Neuronal stem cell (in vitro differentiated cells): ENCODE results near the gene RASSF7.
A peak's percentile ranks its signal among the peaks of the same experiment; 100 is the strongest.

ENCODE experiments used
- DNase-seq: peaks from one replicate; pipeline ENCODE4 v3.0.0-alpha.2; 2013; ENCODE audit warnings: low spot score
- H2AFZ ChIP-seq: one replicate; pipeline ENCODE4 v1.6.1; 2013; ENCODE audit warnings: mild to moderate bottlenecking, low read length, inconsistent platforms
- H2AK5ac ChIP-seq: 2 replicates; pipeline ENCODE4 v1.6.1; 2013; ENCODE audit warnings: low read depth, mild to moderate bottlenecking, inconsistent platforms, low read length, moderate library complexity, mixed read lengths
- H2BK120ac ChIP-seq: 2 replicates; pipeline ENCODE4 v1.6.1; 2013; ENCODE audit warnings: low read depth, mild to moderate bottlenecking, inconsistent platforms, low read length, moderate library complexity, mixed read lengths
- H2BK12ac ChIP-seq: one replicate; pipeline ENCODE4 v1.6.1; 2013; ENCODE audit warnings: low read length, inconsistent platforms
- H2BK15ac ChIP-seq: 2 replicates; pipeline ENCODE4 v1.6.1; 2013; ENCODE audit warnings: mild to moderate bottlenecking, low read length, inconsistent platforms, mixed read lengths
- H2BK5ac ChIP-seq: one replicate; pipeline ENCODE4 v1.6.1; 2013; ENCODE audit warnings: inconsistent platforms, mild to moderate bottlenecking, low read length, moderate library complexity
- H3K14ac ChIP-seq: one replicate; pipeline ENCODE4 v1.6.1; 2013; ENCODE audit warnings: low read length, inconsistent platforms
- H3K18ac ChIP-seq: 2 replicates; pipeline ENCODE4 v1.6.1; 2013; ENCODE audit warnings: low read length, inconsistent platforms
- H3K23ac ChIP-seq: 2 replicates; pipeline ENCODE4 v1.6.1; 2013; ENCODE audit warnings: low read depth, mild to moderate bottlenecking, mixed read lengths, low read length, inconsistent platforms; ENCODE audit not compliant: poor library complexity
- H3K27ac ChIP-seq: replicated peaks from 3 replicates; pipeline ENCODE4 v1.5.1; 2013; ENCODE audit warnings: low read length, inconsistent platforms
- H3K27me3 ChIP-seq, 3 experiments: 2 replicates each; pipeline ENCODE4 v1.6.1; 2013; ENCODE audit warnings: low read length in 3 of 3, mild to moderate bottlenecking in 2 of 3, inconsistent platforms in 1 of 3, low read depth in 1 of 3, mixed read lengths in 1 of 3, moderate library complexity in 1 of 3; ENCODE audit not compliant: control insufficient read depth in 3 of 3, insufficient read depth in 3 of 3
- H3K36me3 ChIP-seq, 2 donors: replicated peaks in 1 of 2; 2 replicates each; pipeline ENCODE4 v1.6.1; 2013; ENCODE audit warnings: low read length in 2 of 2; ENCODE audit not compliant: control insufficient read depth in 2 of 2, insufficient read depth in 2 of 2
- H3K4ac ChIP-seq: 2 replicates; pipeline ENCODE4 v1.6.1; 2013; ENCODE audit warnings: inconsistent platforms, mild to moderate bottlenecking, low read length, moderate library complexity
- H3K4me1 ChIP-seq, 2 donors: 1 replicate in 1 of 2; 2 replicates in 1 of 2; pipeline ENCODE4 v1.6.1; 2013; ENCODE audit warnings: low read length in 2 of 2, low read depth in 1 of 2; ENCODE audit not compliant: control insufficient read depth in 2 of 2, insufficient read depth in 1 of 2
- H3K4me2 ChIP-seq: one replicate; pipeline ENCODE4 v1.6.1; 2013; ENCODE audit warnings: mild to moderate bottlenecking, low read length, inconsistent platforms; ENCODE audit not compliant: insufficient read depth, poor library complexity, severe bottlenecking
- H3K4me3 ChIP-seq, 2 donors: 2 replicates each; pipeline ENCODE4 v1.5.1; 2013; ENCODE audit warnings: low read length in 2 of 2, mild to moderate bottlenecking in 2 of 2, inconsistent platforms in 1 of 2, moderate library complexity in 1 of 2
- H3K79me1 ChIP-seq: one replicate; pipeline ENCODE4 v1.6.1; 2013; ENCODE audit warnings: low read depth, mild to moderate bottlenecking, inconsistent platforms, low read length, moderate library complexity
- H3K9ac ChIP-seq: one replicate; pipeline ENCODE4 v1.6.1; 2013; ENCODE audit warnings: mild to moderate bottlenecking, low read depth, low read length, inconsistent platforms; ENCODE audit not compliant: poor library complexity
- H3K9me3 ChIP-seq, 2 donors: replicated peaks in 1 of 2; 2 replicates each; pipeline versions ENCODE3 to v1.6.1; 2013; ENCODE audit warnings: low read length in 2 of 2, mild to moderate bottlenecking in 2 of 2, inconsistent platforms in 1 of 2, low read depth in 1 of 2, mixed read lengths in 1 of 2, moderate library complexity in 1 of 2; ENCODE audit not compliant: control insufficient read depth in 2 of 2, insufficient read depth in 1 of 2
- H4K8ac ChIP-seq: one replicate; pipeline ENCODE4 v1.6.1; 2013; ENCODE audit warnings: low read depth, mild to moderate bottlenecking, inconsistent platforms, low read length, moderate library complexity
- H4K91ac ChIP-seq: one replicate; pipeline ENCODE4 v1.6.1; 2013; ENCODE audit warnings: low read length, low read depth, mild to moderate bottlenecking, inconsistent platforms; ENCODE audit not compliant: poor library complexity
- WGBS, 2 donors: extraction: QIAGEN DNeasy Blood & Tissue Kit; methylation state at CpG; one replicate each; pipeline ENCODE4 v1.1.7; 2013; ENCODE audit warnings: missing lambda C conversion rate in 2 of 2, mixed read lengths in 1 of 2; ENCODE audit not compliant: insufficient read length in 2 of 2, insufficient replicate concordance in 1 of 2; ENCODE audit errors: extremely low coverage in 2 of 2; 5-methylcytosine and 5-hydroxymethylcytosine counted together

RASSF7 gene

GRCh38 chr11:538431-539051, 22.2 kb upstream of the RASSF7 start:
- Histone ChIP-seq H3K4me1 (peaks cover 18 to 24% of the 10 kb centered on the region in 2 donors), H3K27me3 (peaks cover 0 to 27% (median 4%) of the 10 kb centered on the region in 3 experiments), H3K23ac (peak overlapping the region; percentile 75), H2BK5ac (peak overlapping the region; percentile 44), H3K4me2 (no peak overlapping the region), H4K91ac (no peak overlapping the region), H2BK15ac (peak overlapping the region; percentile 100), H3K4me3 (no peak overlapping the region), H3K9me3 (no peaks in the 10 kb centered on the region), H2BK120ac (peak overlapping the region; percentile 87), H3K18ac (peak overlapping the region; percentile 53), H2AK5ac (peak overlapping the region; percentile 99), H3K27ac (no peak overlapping the region), H2BK12ac (no peak overlapping the region), H3K4ac (peak overlapping the region; percentile 85), H2AFZ (no peak overlapping the region), H3K14ac (peak overlapping the region; percentile 2), H3K9ac (peak overlapping the region; percentile 24), H3K36me3 (peaks cover 5% of the 10 kb centered on the region in 2 donors), H4K8ac (no peak overlapping the region), H3K79me1 (peaks cover 12% of the 10 kb centered on the region)
- no CpG with 5 or more reads among the region's 20 CpGs for WGBS, 2 donors
- no peak for DNase-seq

- H4K8ac ChIP-seq: no peak overlapping the region
- H3K27ac ChIP-seq: no peak overlapping the region
- H3K4me3 ChIP-seq: no peak overlapping the region
- peak overlapping the region; percentile 53 for H3K4ac ChIP-seq
- no peaks in the 10 kb centered on the region for H3K9me3 ChIP-seq
- peak overlapping the region; percentile 42 for H2BK5ac ChIP-seq
- H3K79me1 ChIP-seq: peaks cover 3% of the 10 kb centered on the region
- H2BK15ac ChIP-seq: peak overlapping the region; percentile 67
- H3K14ac ChIP-seq: peak overlapping the region; percentile 63
- H3K18ac ChIP-seq: peak overlapping the region; percentile 27
- no peak for DNase-seq
- H2BK120ac ChIP-seq: no peak overlapping the region
- peaks cover 12 to 19% of the 10 kb centered on the region in 2 donors for H3K4me1 ChIP-seq
- peak overlapping the region; percentile 72 for H4K91ac ChIP-seq
- H2AFZ ChIP-seq: peak overlapping the region; percentile 40
- no CpG with 5 or more reads among the region's 8 CpGs for WGBS, 2 donors
- no peak overlapping the region for H3K23ac ChIP-seq
- H2BK12ac ChIP-seq: peak overlapping the region; percentile 75
- H3K9ac ChIP-seq: peak overlapping the region; percentile 81
- no peaks in the 10 kb centered on the region for H3K36me3 ChIP-seq
- no peak overlapping the region for H3K4me2 ChIP-seq
- peaks cover 0 to 27% (median 4%) of the 10 kb centered on the region in 3 experiments for H3K27me3 ChIP-seq
- H2AK5ac ChIP-seq: peak overlapping the region; percentile 99
These were observed 20.7 kb upstream of the RASSF7 start for GRCh38 chr11:539971-540481.

GRCh38 chr11:540583-541432, 20.0 kb upstream of the RASSF7 start:
- peak overlapping the region; percentile 40 for H2AFZ ChIP-seq
- no peak overlapping the region for H3K4me3 ChIP-seq
- peak overlapping the region; percentile 99 for H2AK5ac ChIP-seq
- no peak overlapping the region for H3K4me2 ChIP-seq
- peaks cover 0 to 27% (median 4%) of the 10 kb centered on the region in 3 experiments for H3K27me3 ChIP-seq
- H3K4me1 ChIP-seq: peaks cover 12 to 19% of the 10 kb centered on the region in 2 donors
- no peak overlapping the region for H3K4ac ChIP-seq
- H3K9me3 ChIP-seq: no peaks in the 10 kb centered on the region
- H2BK15ac ChIP-seq: peak overlapping the region; percentile 67
- peak overlapping the region; percentile 21 for H3K9ac ChIP-seq
- H4K91ac ChIP-seq: no peak overlapping the region
- no peak overlapping the region for H3K27ac ChIP-seq
- no peak overlapping the region for H2BK120ac ChIP-seq
- peak overlapping the region; percentile 39 for H3K14ac ChIP-seq
- H3K18ac ChIP-seq: peak overlapping the region; percentile 83
- no peak for DNase-seq
- H3K36me3 ChIP-seq: no peaks in the 10 kb centered on the region
- H3K23ac ChIP-seq: peak overlapping the region; percentile 73
- WGBS, 2 donors: no CpG with 5 or more reads among the region's 23 CpGs
- peak overlapping the region; percentile 42 for H2BK5ac ChIP-seq
- H3K79me1 ChIP-seq: peaks cover 3% of the 10 kb centered on the region
- H2BK12ac ChIP-seq: peak overlapping the region; percentile 33
- peak overlapping the region; percentile 43 for H4K8ac ChIP-seq

GRCh38 chr11:541433-541885, 19.3 kb upstream of the RASSF7 start:
- H2BK12ac ChIP-seq: peak overlapping the region; percentile 33
- no peak overlapping the region for H3K4me3 ChIP-seq
- no peak overlapping the region for H3K18ac ChIP-seq
- H3K27me3 ChIP-seq: peaks cover 0 to 23% (median 4%) of the 10 kb centered on the region in 3 experiments
- H3K36me3 ChIP-seq: no peaks in the 10 kb centered on the region
- no peaks in the 10 kb centered on the region for H3K9me3 ChIP-seq
- H2BK15ac ChIP-seq: no peak overlapping the region
- no peak overlapping the region for H3K4me2 ChIP-seq
- H2BK5ac ChIP-seq: no peak overlapping the region
- DNase-seq: no peak
- H3K4me1 ChIP-seq: peaks cover 9 to 17% of the 10 kb centered on the region in 2 donors
- no peak overlapping the region for H4K91ac ChIP-seq
- H3K4ac ChIP-seq: no peak overlapping the region
- no CpG with 5 or more reads among the region's 20 CpGs for WGBS, 2 donors
- H3K27ac ChIP-seq: no peak overlapping the region
- no peak overlapping the region for H3K14ac ChIP-seq
- H4K8ac ChIP-seq: no peak overlapping the region
- H3K79me1 ChIP-seq: peaks cover 3% of the 10 kb centered on the region
- H3K23ac ChIP-seq: no peak overlapping the region
- peak overlapping the region; percentile 99 for H2AK5ac ChIP-seq
- H2AFZ ChIP-seq: no peak overlapping the region
- no peak overlapping the region for H2BK120ac ChIP-seq
- peak overlapping the region; percentile 9 for H3K9ac ChIP-seq
